Muscle of leg (tissue), 11 donors: ENCODE results near the gene TUB. TPM values are rescaled to one million over a fixed set of nuclear protein-coding genes. Genes with fewer than 3 reads are reported as not detected.

Source experiments
- DNase-seq: peaks from one replicate; pipeline ENCODE4 v3.0.0; 2013
- H3K27ac ChIP-seq: one replicate; pipeline ENCODE4 v1.5.1; 2013; ENCODE audit warnings: mild to moderate bottlenecking, low read length, control low read depth
- H3K27me3 ChIP-seq: one replicate; pipeline ENCODE4 v1.6.1; 2013; ENCODE audit warnings: low read length; ENCODE audit not compliant: control insufficient read depth, insufficient read depth
- H3K36me3 ChIP-seq: one replicate; pipeline ENCODE4 v1.6.1; 2013; ENCODE audit warnings: low read length; ENCODE audit not compliant: control insufficient read depth, insufficient read depth
- H3K4me1 ChIP-seq: one replicate; pipeline ENCODE4 v1.6.1; 2013; ENCODE audit warnings: low read length; ENCODE audit not compliant: control insufficient read depth, insufficient read depth
- H3K4me3 ChIP-seq: one replicate; pipeline ENCODE4 v1.5.1; 2013; ENCODE audit warnings: low read length, control low read depth
- H3K9me3 ChIP-seq: replicated peaks from 2 replicates; pipeline ENCODE4 v1.6.1; 2013; ENCODE audit warnings: low read depth, low read length; ENCODE audit not compliant: control insufficient read depth
- WGBS: methylation state at CpG from one replicate; pipeline ENCODE4 v1.1.5; 2013; ENCODE audit warnings: missing lambda C conversion rate; ENCODE audit not compliant: insufficient coverage; 5-methylcytosine and 5-hydroxymethylcytosine counted together
- polyA plus RNA-seq, 8 donors: library from polyadenylated mRNA; unstranded; fragments of 120-200 nt; gene quantifications; one replicate each; pipeline versions ENCODE4 v1.2.1 to v1.2.3, GENCODE V29; 2013; ENCODE audit warnings: inconsistent platforms in 1 of 8, low replicate concordance in 1 of 8; ENCODE audit not compliant: insufficient read length in 8 of 8, insufficient read depth in 1 of 8
- total RNA-seq: library from RNA; stranded (reverse); fragments of 120-200 nt; gene quantifications from one replicate; pipeline ENCODE4 v1.2.4, GENCODE V29; 2013

The TUB gene
- total and polyA plus RNA-seq, 9 donors = 9.5 to 20.3 (median 15.4) TPM

DNA sequence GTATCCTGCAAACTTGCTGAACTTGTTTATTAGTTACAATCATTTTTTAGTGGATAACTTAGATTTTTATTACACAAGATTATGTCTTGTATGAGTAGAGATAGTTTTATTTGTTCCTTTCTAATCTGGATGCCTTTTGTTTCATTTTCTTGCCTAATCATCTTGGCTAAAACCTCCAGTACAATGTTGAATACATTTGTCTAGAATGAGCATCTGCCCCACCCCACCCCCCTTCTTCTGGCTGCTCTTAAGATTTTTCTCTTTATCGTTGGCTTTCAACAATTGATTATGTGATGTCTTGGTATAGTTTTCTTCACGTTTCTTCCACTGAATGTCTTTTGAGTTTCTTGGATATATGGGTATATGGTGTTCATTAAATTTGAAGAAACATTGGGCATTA, 37.3 kb upstream of the TUB start:
- no peak overlapping the region for H3K4me3 ChIP-seq
- no peak overlapping the region for H3K27ac ChIP-seq
- H3K27me3 ChIP-seq = peaks cover 3% of the 10 kb centered on the region
- no peaks in the 10 kb centered on the region for H3K9me3 ChIP-seq
- WGBS = no CpG with 5 or more reads among the region's 2 CpGs
- no peaks in the 10 kb centered on the region for H3K4me1 ChIP-seq
- H3K36me3 ChIP-seq = no peaks in the 10 kb centered on the region
- no peak for DNase-seq

DNA sequence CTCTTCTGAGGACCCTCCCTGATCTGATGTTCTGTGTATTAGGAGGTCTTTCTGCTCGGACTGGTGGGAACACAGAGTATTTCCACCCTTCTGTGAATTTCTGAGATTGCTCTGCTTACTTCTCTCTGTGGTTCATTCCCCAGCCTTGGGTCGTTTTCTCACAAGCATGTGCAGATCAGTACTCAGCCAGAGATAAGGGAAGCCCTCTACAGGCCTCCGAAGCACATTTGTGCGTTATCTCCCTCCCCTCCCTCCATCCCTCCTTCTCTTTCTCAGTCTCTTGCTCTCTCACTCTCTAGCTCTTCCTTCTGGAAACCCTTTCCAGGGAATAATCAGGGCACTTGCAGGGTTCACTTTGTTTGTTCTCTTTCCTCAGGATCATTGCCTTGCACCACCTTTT, 35.2 kb upstream of the TUB start:
- no peaks in the 10 kb centered on the region for H3K36me3 ChIP-seq
- no peak overlapping the region for H3K27ac ChIP-seq
- 35% methylated on average over 4 of the region's 4 CpGs for WGBS
- no peak for DNase-seq
- H3K27me3 ChIP-seq = peaks cover 3% of the 10 kb centered on the region
- no peak overlapping the region for H3K4me3 ChIP-seq
- H3K4me1 ChIP-seq = no peaks in the 10 kb centered on the region
- no peaks in the 10 kb centered on the region for H3K9me3 ChIP-seq

DNA sequence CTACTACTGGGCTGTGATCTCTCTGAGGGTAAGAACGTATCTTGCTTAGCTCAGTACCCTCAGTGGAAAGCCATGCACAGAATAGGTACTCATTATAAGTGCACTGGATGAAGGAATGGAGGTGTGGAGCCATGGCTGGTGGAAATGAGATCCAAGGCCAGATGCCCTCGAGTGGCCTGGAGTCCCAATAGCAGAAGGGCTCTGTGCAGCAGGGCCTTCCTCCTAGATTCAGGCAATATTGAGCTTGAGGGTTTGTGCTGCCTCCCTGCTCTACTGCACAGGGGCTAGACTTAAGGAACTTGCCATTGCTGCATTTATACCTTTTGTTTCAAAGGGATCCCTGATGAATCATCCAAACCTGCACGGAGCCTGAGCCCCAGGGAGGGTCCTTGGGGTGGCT, 33.6 kb upstream of the TUB start:
- H3K9me3 ChIP-seq = no peaks in the 10 kb centered on the region
- WGBS = 40% methylated on average over 1 of the region's 3 CpGs
- no peaks in the 10 kb centered on the region for H3K4me1 ChIP-seq
- H3K36me3 ChIP-seq = no peaks in the 10 kb centered on the region
- H3K27ac ChIP-seq = no peak overlapping the region
- no peak overlapping the region for H3K4me3 ChIP-seq
- H3K27me3 ChIP-seq = peaks cover 3% of the 10 kb centered on the region
- DNase-seq = no peak

DNA sequence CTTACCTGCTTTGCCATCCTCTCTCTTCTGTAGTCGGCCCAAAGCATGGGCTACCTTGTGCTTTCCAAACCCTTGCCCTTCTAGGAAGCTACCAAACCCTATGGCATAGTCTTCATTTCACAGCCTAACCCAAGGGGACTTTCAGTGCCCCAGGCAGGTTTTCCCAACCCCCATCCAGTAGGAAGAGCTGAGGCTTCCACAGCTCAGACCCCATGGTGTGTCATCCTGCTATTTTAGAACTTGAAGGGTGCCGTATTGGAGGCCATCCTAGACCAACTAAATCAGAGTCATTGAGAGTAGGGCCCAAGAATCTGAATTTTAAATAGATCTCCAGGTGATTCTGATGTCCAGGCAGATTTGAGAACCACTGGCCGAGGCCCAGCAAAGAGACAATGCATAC, 31.9 kb upstream of the TUB start:
- H3K36me3 ChIP-seq = no peaks in the 10 kb centered on the region
- WGBS = 92% methylated on average over 1 of the region's 3 CpGs
- no peak for DNase-seq
- peaks cover 3% of the 10 kb centered on the region for H3K27me3 ChIP-seq
- H3K9me3 ChIP-seq = no peaks in the 10 kb centered on the region
- H3K27ac ChIP-seq = no peak overlapping the region
- H3K4me3 ChIP-seq = no peak overlapping the region
- H3K4me1 ChIP-seq = no peaks in the 10 kb centered on the region

DNA sequence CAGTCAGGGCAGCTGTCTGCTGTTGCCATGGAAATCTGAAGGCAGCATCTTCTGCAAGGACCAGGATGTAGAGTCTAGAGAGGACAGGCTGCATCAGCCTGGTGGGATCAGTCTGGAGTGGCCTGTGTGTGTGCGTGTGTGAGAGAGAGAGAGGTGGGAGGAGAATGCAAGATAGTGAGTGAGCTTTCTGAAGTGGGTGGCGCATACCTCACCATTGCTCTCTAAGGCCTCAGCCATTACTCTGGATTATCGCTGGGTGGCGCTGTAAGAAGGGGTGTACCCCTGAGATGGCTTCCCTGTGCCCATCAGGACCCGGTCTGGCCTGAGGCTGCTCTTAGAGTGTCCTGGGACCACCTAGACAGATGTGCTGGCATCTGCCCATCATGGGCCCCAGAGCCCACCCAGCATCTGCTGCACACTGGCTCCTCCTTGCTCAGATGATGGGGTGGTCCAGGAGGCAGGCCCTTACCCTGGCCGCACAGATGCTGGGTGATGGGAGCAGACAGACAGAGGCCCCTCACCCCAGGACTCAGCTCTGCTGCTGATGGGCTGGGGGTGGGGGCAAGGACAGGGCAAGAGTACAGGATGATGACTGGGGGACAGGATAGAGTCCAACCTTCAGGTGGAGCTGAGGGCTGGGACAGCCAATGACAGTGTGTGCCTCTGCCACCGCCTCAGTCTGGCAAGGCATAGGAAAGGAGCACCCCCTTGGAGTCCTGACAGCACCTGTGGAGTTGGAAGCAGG, 25.7 kb upstream of the TUB start:
- H3K36me3 ChIP-seq = no peaks in the 10 kb centered on the region
- DNase-seq = no peak
- H3K27me3 ChIP-seq = peaks cover 4% of the 10 kb centered on the region
- no peak overlapping the region for H3K27ac ChIP-seq
- no peaks in the 10 kb centered on the region for H3K9me3 ChIP-seq
- WGBS = 40% methylated on average over 4 of the region's 7 CpGs
- no peak overlapping the region for H3K4me3 ChIP-seq
- peaks cover 6% of the 10 kb centered on the region for H3K4me1 ChIP-seq

DNA sequence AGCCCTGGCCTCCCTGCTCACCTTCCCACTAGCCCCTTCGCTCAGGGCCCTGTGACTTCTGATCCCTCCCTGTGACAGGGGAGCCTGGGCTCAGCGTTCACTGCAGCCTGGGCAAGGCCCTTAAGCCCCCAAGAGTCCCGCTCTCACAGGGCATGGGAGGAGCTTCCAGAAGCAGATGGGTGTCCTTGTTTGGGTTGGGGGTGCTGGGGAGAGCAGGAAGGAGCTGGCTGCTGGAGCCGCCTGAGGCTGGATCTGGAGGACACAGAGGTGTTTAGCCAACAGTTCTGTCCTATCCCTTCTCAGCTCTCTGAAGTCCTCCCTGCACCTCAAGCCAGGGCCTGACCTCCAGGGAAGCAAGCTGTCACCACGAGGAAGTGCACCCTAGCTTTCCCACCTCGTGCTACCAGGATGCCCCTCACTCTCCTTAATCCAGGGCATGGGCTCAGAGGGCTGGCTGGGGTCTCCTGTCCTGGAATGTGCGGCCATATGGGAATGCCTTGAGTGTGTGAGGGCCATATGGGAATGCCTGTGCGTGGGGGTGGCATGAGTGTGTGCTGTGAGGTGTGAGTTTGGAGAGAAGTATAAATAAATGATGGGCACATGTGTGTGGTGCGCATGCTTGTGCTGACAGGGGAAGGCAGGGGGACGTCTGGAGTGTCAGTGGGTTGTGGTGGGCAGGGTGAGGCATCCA, 25.0 kb upstream of the TUB start:
- no peaks in the 10 kb centered on the region for H3K9me3 ChIP-seq
- H3K27me3 ChIP-seq = peaks cover 4% of the 10 kb centered on the region
- DNase-seq = no peak
- 57% methylated on average over 9 of the region's 10 CpGs for WGBS
- no peak overlapping the region for H3K4me3 ChIP-seq
- H3K4me1 ChIP-seq = peaks cover 6% of the 10 kb centered on the region
- H3K27ac ChIP-seq = no peak overlapping the region
- no peaks in the 10 kb centered on the region for H3K36me3 ChIP-seq

DNA sequence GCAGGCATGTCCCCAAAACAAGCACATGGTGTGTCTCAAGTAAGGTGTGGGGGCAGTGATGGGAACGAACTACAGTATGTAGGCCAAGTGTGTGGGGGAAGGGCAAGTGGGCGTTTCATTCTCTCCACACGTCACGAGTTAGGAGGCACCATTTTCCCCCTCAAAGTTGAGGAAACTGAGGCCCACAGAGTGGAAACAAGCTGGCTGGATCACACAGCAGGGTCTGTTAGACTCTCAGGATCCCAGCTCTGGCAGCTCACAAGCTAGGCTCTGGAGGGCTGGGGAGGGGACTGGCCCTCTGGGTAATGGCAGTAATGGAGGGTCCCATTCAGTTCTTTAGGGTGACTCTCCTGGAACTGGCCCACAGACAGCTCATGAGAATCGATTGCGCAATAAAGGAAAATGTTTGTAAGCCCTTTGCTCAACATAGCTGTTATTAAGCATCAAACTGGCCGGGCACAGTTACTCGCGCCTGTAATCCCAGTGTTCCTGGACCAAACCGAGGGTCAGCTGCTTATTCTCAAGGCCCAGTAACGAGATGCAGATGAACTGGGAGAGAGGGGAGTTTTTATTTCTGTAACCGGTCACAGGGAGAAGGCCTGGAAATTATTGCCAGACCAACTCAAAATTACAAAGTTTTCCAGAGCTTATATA, 24.1 kb upstream of the TUB start:
- 36% methylated on average over 11 of the region's 12 CpGs for WGBS

DNA sequence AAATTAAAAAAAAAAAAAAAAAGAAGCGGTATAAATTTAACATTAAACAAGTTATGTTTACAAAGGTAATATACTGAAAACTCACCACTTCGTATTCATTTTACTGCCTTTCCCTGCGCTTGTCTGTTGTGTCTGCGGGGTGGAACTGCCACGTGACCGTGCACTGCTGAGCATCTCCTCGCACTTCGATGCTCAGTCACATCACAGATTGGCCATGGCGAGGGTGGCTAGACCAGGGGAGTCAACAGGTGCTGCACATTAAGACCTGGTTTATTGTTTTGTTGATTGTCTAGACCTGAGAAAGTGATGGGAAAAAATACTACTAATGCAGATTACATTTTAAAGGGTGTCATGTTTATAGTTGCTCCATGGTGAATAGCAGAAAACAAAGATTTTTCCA, 22.8 kb upstream of the TUB start:
- 94% methylated on average over 7 of the region's 9 CpGs for whole genome bisulfite sequencing
- H3K27me3 ChIP-seq = peaks cover 4% of the 10 kb centered on the region
- H3K4me3 ChIP-seq = no peak overlapping the region
- H3K36me3 ChIP-seq = no peaks in the 10 kb centered on the region
- H3K27ac ChIP-seq = no peak overlapping the region
- no peaks in the 10 kb centered on the region for H3K9me3 ChIP-seq
- no peak for DNase-seq
- peaks cover 17% of the 10 kb centered on the region for H3K4me1 ChIP-seq

More for the DNA sequence above, 24.1 kb upstream of the TUB start:
- peak; percentile 79 for DNase-seq
- peaks cover 4% of the 10 kb centered on the region for H3K27me3 ChIP-seq
- no peak overlapping the region for H3K4me3 ChIP-seq
- H3K4me1 ChIP-seq = peaks cover 6% of the 10 kb centered on the region
- H3K9me3 ChIP-seq = no peaks in the 10 kb centered on the region
- no peak overlapping the region for H3K27ac ChIP-seq
- H3K36me3 ChIP-seq = no peaks in the 10 kb centered on the region

DNA sequence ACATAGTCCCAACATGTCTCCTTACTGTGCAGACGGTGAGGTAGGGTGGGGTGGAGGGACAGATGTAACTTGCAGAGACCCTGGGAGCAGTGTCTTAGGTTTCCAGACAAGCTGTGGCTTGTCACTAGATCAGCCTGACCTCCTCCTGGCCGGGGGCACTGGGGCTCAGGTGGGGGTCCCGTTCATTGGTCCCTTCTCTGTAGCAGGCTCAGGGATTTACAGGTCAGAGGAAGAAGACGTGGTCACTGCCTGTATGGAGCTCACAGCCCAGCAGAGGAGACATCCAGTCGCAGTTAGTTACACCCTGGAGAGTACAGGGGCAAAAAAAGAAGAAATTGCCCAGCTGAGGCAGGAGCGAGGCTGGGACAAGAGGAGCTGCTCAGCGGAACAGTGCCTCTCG, 22.0 kb upstream of the TUB start:
- H3K27me3 ChIP-seq = peaks cover 4% of the 10 kb centered on the region
- WGBS = 68% methylated on average over 8 of the region's 8 CpGs
- no peak overlapping the region for H3K4me3 ChIP-seq
- no peaks in the 10 kb centered on the region for H3K9me3 ChIP-seq
- peaks cover 19% of the 10 kb centered on the region for H3K4me1 ChIP-seq
- H3K36me3 ChIP-seq = no peaks in the 10 kb centered on the region
- no peak overlapping the region for H3K27ac ChIP-seq
- DNase-seq = no peak

DNA sequence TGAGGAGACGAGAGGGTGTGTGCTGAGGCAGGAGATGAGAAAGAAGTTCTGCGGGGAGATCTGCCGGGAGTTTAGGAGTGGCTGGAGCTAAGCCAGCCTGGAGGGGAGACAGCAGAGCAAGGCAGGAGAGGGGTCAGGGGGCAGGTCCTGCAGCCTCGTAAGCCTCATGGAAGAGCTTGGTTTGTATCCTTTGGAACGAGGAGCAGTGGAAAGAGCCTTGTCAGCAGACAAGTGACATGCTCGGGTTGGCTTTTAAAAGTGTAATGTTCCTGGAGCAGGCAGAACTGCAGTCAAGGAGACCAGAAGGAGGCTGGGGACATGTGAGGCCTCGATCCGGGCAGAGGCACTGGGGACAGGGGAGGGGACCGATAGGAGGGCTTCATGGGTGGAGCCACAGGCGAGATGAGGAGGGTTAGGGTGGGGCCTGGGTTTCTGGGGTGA, 21.4 kb upstream of the TUB start:
- Histone ChIP-seq H3K27ac (no peak overlapping the region), H3K9me3 (no peaks in the 10 kb centered on the region), H3K4me1 (peaks cover 19% of the 10 kb centered on the region), H3K36me3 (no peaks in the 10 kb centered on the region), H3K27me3 (peaks cover 4% of the 10 kb centered on the region), H3K4me3 (no peak overlapping the region)
- DNase-seq = no peak
- WGBS = 21% methylated on average over 10 of the region's 10 CpGs
